Measurements from ENCODE around the gene PIP5K1C. TPM values are rescaled to one million over a fixed set of nuclear protein-coding genes. Genes with fewer than 3 reads are reported as not detected.

PIP5K1C gene
- total RNA-seq, 1 donor from 2014 or later = 42.0 TPM

DNA sequence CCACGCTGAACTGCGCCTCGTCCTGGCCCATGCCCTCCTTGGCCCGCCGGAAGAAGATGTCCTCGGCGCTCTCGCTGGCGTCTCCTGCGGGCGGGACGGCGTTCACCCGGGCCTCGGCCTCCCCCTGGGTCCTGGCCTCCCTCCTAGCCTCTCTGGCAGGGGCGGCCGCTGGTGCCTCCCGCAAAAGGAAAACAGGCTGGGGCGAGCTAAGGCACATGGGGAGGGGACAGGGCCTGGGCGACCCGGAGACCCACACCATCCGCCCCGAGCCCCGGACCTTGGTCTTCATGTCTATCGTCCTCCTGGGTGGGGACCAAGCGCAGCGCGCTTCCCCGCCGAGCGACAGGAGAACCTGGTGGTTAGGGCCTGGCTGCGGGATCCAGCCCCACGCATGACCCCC lies 87.9 kb downstream of the PIP5K1C start:
- TF ChIP-seq EZH2 (IDR thresholded peaks at IDR 0.05; ENCODE audit: insufficient read depth, low read length) = no peak
- Histone ChIP-seq H3K4me2 (ENCODE audit: low read length) (no peak overlapping the region), H2AFZ (ENCODE audit: low read depth, low read length) (no peak overlapping the region), H3K36me3 (ENCODE audit: insufficient read depth, low read length) (no peaks in the 10 kb centered on the region), H3K4me1 (ENCODE audit: insufficient read depth, low read length) (peaks cover 14% of the 10 kb centered on the region), H3K79me2 (ENCODE audit: insufficient read depth, low read length) (no peaks in the 10 kb centered on the region), H3K4me3 (ENCODE audit: insufficient read depth, low read depth, low read length) (no peak overlapping the region), H4K20me1 (ENCODE audit: insufficient read depth, low read length) (peaks cover 6% of the 10 kb centered on the region), H3K27ac (ENCODE audit: low read depth, low read length) (no peak overlapping the region), H3K27me3 (ENCODE audit: insufficient read depth, low read length) (no peaks in the 10 kb centered on the region), H3K9ac (ENCODE audit: low read length) (no peak overlapping the region), H3K9me3 (ENCODE audit: insufficient read depth, low read depth, low read length) (no peaks in the 10 kb centered on the region)
- DNase-seq (ENCODE audit: low read depth) = no peak
- no peak for FAIRE-seq
- H3K36me3 Mint-ChIP-seq (ENCODE audit: low read depth, unreplicated experiment) = peaks cover 8% of the 10 kb centered on the region
- peaks cover 6% of the 10 kb centered on the region for H3K27me3 Mint-ChIP-seq (ENCODE audit: low read depth, unreplicated experiment)
- no peak overlapping the region for H3K4me3 Mint-ChIP-seq (ENCODE audit: unreplicated experiment)
- H3K4me1 Mint-ChIP-seq (ENCODE audit: low read depth, unreplicated experiment) = peaks cover 7% of the 10 kb centered on the region
- no peak overlapping the region for H3K27ac Mint-ChIP-seq (ENCODE audit: unreplicated experiment)
- no peaks in the 10 kb centered on the region for H3K9me3 Mint-ChIP-seq (ENCODE audit: unreplicated experiment)

DNA sequence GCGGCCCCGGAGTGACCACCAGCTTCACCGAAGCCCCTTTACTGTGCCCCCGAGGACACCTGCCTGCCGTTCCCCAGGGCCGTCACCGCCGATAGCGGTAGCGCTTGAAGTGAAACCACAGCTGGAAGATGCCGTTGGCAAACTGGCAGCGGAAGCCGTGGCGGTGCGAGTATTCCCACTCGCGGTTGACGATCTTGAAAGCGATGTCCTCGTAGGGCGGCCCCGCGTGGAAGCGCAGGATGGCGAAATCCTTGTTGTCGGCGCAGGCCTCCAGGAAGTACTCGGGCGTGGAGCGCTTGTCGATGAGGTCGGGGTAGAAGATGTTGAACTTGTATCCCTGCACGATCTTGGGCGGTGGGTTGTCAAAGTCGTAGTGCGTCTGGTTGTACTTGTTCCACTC lies 88.4 kb downstream of the PIP5K1C start:
- H3K4me2 ChIP-seq (ENCODE audit: low read length) = no peak overlapping the region
- Mint-ChIP-seq H3K36me3 (ENCODE audit: low read depth, unreplicated experiment) (peaks cover 4% of the 10 kb centered on the region), H3K27ac (ENCODE audit: unreplicated experiment) (no peak overlapping the region), H3K4me1 (ENCODE audit: low read depth, unreplicated experiment) (peaks cover 7% of the 10 kb centered on the region), H3K27me3 (ENCODE audit: low read depth, unreplicated experiment) (peaks cover 6% of the 10 kb centered on the region), H3K9me3 (ENCODE audit: unreplicated experiment) (no peaks in the 10 kb centered on the region), H3K4me3 (ENCODE audit: unreplicated experiment) (no peak overlapping the region)
- peaks cover 6% of the 10 kb centered on the region for H4K20me1 ChIP-seq (ENCODE audit: insufficient read depth, low read length)
- H3K79me2 ChIP-seq (ENCODE audit: insufficient read depth, low read length) = no peaks in the 10 kb centered on the region
- TF ChIP-seq EZH2 (IDR thresholded peaks at IDR 0.05; ENCODE audit: insufficient read depth, low read length) = no peak
- TF ChIP-seq, protein P1, sequence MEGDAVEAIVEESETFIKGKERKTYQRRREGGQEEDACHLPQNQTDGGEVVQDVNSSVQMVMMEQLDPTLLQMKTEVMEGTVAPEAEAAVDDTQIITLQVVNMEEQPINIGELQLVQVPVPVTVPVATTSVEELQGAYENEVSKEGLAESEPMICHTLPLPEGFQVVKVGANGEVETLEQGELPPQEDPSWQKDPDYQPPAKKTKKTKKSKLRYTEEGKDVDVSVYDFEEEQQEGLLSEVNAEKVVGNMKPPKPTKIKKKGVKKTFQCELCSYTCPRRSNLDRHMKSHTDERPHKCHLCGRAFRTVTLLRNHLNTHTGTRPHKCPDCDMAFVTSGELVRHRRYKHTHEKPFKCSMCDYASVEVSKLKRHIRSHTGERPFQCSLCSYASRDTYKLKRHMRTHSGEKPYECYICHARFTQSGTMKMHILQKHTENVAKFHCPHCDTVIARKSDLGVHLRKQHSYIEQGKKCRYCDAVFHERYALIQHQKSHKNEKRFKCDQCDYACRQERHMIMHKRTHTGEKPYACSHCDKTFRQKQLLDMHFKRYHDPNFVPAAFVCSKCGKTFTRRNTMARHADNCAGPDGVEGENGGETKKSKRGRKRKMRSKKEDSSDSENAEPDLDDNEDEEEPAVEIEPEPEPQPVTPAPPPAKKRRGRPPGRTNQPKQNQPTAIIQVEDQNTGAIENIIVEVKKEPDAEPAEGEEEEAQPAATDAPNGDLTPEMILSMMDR (IDR thresholded peaks at IDR 0.05; ENCODE audit: insufficient read depth, low read depth, low read length) = no peak
- H3K4me1 ChIP-seq (ENCODE audit: insufficient read depth, low read length) = peaks cover 19% of the 10 kb centered on the region
- no peaks in the 10 kb centered on the region for H3K36me3 ChIP-seq (ENCODE audit: insufficient read depth, low read length)
- H3K9me3 ChIP-seq (ENCODE audit: insufficient read depth, low read depth, low read length) = no peaks in the 10 kb centered on the region
- DNase-seq (ENCODE audit: low read depth) (no peak), FAIRE-seq (no peak)
- H3K27ac ChIP-seq (ENCODE audit: low read depth, low read length) = no peak overlapping the region
- no peak overlapping the region for H3K9ac ChIP-seq (ENCODE audit: low read length)
- no peak overlapping the region for H2AFZ ChIP-seq (ENCODE audit: low read depth, low read length)
- H3K27me3 ChIP-seq (ENCODE audit: insufficient read depth, low read length) = no peaks in the 10 kb centered on the region
- H3K4me3 ChIP-seq (ENCODE audit: insufficient read depth, low read depth, low read length) = no peak overlapping the region

DNA sequence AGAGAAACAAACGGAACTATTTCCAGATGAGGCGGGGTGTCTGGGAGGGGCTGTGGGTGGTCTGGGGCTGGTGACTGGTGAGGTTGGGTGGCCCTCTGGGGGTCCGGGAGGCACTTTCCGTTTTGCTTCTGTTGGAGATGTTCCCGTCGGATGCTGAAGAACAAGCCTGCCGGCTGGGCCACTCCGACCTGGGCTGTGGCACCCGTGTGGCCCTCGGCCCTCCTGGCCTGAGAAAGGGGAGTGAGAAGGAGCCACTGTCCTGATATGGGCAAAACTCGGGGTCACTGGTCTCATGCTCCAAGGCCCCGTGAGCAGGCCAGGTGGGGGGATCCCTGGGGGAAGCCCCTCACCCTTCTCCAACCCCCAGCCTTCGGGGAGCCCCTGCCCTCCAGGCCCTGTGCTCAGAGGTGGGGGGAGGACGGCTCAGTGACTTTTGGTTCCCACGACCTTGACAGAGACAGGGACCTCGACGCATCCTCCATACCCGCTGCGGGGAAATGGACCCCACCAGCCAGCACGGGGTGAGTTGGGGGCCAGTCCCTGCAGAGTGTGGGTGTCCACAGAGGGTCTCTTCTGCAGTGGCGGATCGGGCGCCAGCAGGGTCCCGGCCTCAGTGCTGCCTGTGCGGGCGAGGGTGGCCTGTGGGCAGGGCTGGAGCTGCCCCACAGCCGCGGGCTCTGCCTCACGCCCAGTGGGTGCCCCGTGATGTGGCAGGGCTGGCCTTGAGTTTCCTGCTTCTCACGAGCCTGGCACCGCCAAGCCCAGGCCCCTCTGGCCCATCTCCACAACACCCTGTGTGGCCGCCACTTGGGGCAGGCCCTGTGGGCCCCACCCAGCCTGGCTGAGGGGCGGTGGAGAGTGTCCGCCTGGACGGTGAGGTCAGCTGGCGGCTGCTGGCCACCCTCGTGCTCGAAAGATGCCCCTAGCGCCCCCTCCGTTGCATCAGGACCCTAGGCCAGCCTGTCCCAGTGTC lies 89.2 kb downstream of the PIP5K1C start:
- no peaks in the 10 kb centered on the region for H3K79me2 ChIP-seq (ENCODE audit: insufficient read depth, low read length)
- Mint-ChIP-seq H3K36me3 (ENCODE audit: low read depth, unreplicated experiment) (peaks cover 4% of the 10 kb centered on the region), H3K27me3 (ENCODE audit: low read depth, unreplicated experiment) (peaks cover 6% of the 10 kb centered on the region), H3K27ac (ENCODE audit: unreplicated experiment) (no peak overlapping the region), H3K4me1 (ENCODE audit: low read depth, unreplicated experiment) (peaks cover 7% of the 10 kb centered on the region), H3K9me3 (ENCODE audit: unreplicated experiment) (no peaks in the 10 kb centered on the region), H3K4me3 (ENCODE audit: unreplicated experiment) (no peak overlapping the region)
- H3K9ac ChIP-seq (ENCODE audit: low read length) = no peak overlapping the region
- H2AFZ ChIP-seq (ENCODE audit: low read depth, low read length) = no peak overlapping the region
- H3K4me1 ChIP-seq (ENCODE audit: insufficient read depth, low read length) = peaks cover 21% of the 10 kb centered on the region
- H3K36me3 ChIP-seq (ENCODE audit: insufficient read depth, low read length) = no peaks in the 10 kb centered on the region
- H3K9me3 ChIP-seq (ENCODE audit: insufficient read depth, low read depth, low read length) = no peaks in the 10 kb centered on the region
- DNase-seq (ENCODE audit: low read depth) = no peak
- H4K20me1 ChIP-seq (ENCODE audit: insufficient read depth, low read length) = peaks cover 6% of the 10 kb centered on the region
- no peak overlapping the region for H3K27ac ChIP-seq (ENCODE audit: low read depth, low read length)
- TF ChIP-seq, protein P1 (IDR thresholded peaks at IDR 0.05; ENCODE audit: insufficient read depth, low read depth, low read length) = no peak
- TF ChIP-seq EZH2 (IDR thresholded peaks at IDR 0.05; ENCODE audit: insufficient read depth, low read length) = no peak
- no peak for FAIRE-seq
- H3K27me3 ChIP-seq (ENCODE audit: insufficient read depth, low read length) = no peaks in the 10 kb centered on the region
- no peak overlapping the region for H3K4me2 ChIP-seq (ENCODE audit: low read length)
- H3K4me3 ChIP-seq (ENCODE audit: insufficient read depth, low read depth, low read length) = no peak overlapping the region

Data from astrocyte (in vitro differentiated cells and primary cell).